GM12864 (cell line): Measurements from ENCODE around the gene SMYD3.
"Not testable (repeated sequence)": the region's sequence is repeated elsewhere in the genome, so short reads cannot be mapped to it uniquely, and the experiment has no call there.

Experiments
- DNase-seq: peaks from one replicate; pipeline ENCODE4 v3.0.0-alpha.2; 2011; ENCODE audit warnings: low read depth
- H3K4me3 ChIP-seq: 2 replicates; pipeline ENCODE4 v1.5.1; 2011; ENCODE audit warnings: mild to moderate bottlenecking, low read depth, low read length, control low read depth
- CTCF ChIP-seq: IDR thresholded peaks from 2 replicates; pipeline ENCODE4 v1.5.1; 2011; ENCODE audit warnings: low read depth, mild to moderate bottlenecking, moderate library complexity, low read length, control low read depth, inconsistent platforms; ENCODE audit errors: missing control alignments

Gene SMYD3

GRCh38 chr1:245825128-245825901, 681.8 kb downstream of the SMYD3 start:
- no peak overlapping the region for H3K4me3 ChIP-seq
- DNase-seq: no peak
- TF ChIP-seq CTCF: no peak

GRCh38 chr1:245823408-245824147, 683.5 kb downstream of the SMYD3 start:
- TF ChIP-seq CTCF: no peak

GRCh38 chr1:245822996-245823395, 684.1 kb downstream of the SMYD3 start:
- TF ChIP-seq CTCF: no peak
- no peak overlapping the region for H3K4me3 ChIP-seq
- no peak for DNase-seq

More at GRCh38 chr1:245823408-245824147, 683.5 kb downstream of the SMYD3 start:
- no peak for DNase-seq
- H3K4me3 ChIP-seq: no peak overlapping the region

DNA sequence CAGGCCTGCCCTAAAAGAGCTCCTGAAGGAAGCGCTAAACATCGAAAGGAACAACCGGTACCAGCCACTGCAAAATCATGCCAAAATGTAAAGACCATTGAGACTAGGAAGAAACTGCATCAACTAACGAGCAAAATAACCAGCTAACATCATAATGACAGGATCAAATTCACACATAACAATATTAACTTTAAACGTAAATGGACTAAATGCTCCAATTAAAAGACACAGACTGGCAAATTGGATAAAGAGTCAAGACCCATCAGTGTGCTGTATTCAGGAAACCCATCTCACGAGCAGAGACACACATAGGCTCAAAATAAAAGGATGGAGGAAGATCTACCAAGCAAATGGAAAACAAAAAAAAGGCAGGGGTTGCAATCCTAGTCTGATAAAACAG, 688.7 kb downstream of the SMYD3 start:
- not testable (repeated sequence) for DNase-seq, H3K4me3 ChIP-seq

GRCh38 chr1:245816496-245816895, 690.6 kb downstream of the SMYD3 start:
- H3K4me3 ChIP-seq, DNase-seq: not testable (repeated sequence)

DNA sequence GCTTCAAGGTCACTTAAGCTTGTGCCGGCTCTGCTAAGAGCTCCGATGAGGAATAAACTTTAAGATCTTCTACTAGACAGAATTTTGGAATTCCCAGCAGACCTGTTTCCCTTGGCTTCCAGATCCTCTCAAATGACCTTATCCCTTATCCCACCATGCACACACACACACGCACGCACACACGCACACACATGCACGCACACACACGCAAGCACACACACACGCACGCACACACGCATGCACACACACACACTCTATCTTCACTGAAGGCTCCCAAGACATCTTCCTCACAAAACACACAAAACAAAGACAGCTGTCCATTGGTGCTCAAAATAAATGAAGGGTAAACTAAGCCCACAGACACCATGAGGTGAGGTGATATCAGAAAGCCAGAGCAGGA, 692.4 kb downstream of the SMYD3 start:
- DNase-seq: no peak
- TF ChIP-seq CTCF: no peak
- no peak overlapping the region for H3K4me3 ChIP-seq

DNA sequence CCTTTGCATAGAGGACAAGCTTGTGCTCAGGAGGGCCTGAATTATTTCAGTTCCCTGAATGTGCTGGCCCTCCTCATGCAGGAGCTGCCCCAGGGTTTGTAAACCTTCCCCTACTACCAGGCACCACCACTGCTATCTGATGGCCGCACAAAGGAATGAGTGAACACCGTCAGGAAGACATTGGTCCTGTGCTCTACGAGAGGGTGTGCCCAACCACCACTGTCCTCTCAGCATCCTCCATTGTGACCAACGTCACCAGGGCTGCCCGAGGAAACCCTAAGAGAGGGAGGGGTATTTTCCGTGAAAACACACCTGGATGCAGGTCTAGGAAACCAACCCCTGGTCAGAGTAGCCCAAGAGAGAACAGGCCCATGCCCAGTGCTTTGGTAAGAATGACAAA, 694.8 kb downstream of the SMYD3 start:
- no peak overlapping the region for H3K4me3 ChIP-seq
- no peak for DNase-seq
- no peak for TF ChIP-seq CTCF
